ENCODE results near the gene PPP4R4.

The PPP4R4 gene

GRCh38 chr14:94321421-94322271 lies 147.5 kb downstream of the PPP4R4 start:
- no peaks in the 10 kb centered on the region for H3K27me3 ChIP-seq (ENCODE audit: insufficient read depth, poor library complexity, severe bottlenecking)
- no peak overlapping the region for H3K4me3 ChIP-seq (replicated peaks; ENCODE audit: insufficient read depth, low read length)
- TF ChIP-seq GABPA (IDR thresholded peaks at IDR 0.05; ENCODE audit: low read depth) (no peak), POLR2AphosphoS5 (IDR thresholded peaks at IDR 0.05; ENCODE audit: low read depth) (no peak), CTCF (IDR thresholded peaks at IDR 0.05; ENCODE audit: insufficient read depth, low read length) (no peak), SPI1 (IDR thresholded peaks at IDR 0.05; ENCODE audit: borderline replicate concordance, low read depth) (no peak), REST (IDR thresholded peaks at IDR 0.05; ENCODE audit: insufficient replicate concordance, low read depth) (no peak)
- no peak for DNase-seq (ENCODE audit: low read depth in 1 of 2, low spot score in 1 of 2)
- no peak overlapping the region for H3K27ac ChIP-seq (replicated peaks)

DNA sequence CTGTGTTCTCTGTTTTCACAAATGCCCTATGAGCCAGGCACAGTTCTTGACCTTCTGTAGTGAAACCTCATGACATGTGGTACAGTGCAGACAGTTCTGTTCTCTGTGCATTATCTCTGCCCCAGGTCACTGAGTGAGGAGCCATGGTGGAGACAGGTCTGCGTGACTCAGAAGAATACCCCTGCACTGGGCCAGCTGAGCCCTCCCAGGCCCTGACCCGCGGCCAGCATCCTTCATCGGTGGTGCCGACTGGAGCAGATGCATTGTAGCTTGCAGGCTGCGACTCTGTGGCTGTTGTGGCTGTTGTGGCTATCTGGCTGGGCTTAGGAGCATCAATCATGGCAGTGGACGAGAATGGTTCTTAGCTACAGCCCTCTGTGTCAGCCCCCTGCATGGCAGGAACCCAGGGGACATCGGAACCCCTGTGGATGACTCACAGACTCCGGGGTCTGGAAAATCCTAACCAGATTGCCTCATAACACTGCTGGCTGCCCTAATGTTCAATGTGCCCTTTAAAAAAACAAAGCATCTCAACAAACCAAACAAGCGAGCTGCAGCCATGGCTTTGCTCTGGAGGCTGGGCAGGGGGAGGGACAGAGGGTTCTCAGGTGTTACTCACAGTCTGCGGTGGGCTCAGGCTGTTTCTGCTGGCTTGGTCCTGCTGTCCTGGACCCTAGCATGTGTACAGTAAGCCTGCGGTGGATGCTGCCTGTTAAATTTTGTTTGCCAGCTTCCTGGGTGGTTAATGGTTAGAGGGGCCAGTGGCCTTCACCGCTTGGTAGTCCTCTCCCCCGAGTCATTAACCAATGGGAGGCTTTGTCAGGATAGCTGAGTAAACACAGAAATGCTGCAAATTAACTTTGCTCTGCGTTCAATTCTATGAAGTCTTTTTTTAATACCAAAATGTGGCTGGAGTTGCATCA lies 148.8 kb downstream of the PPP4R4 start, which contains the start of gene SERPINA6:
SERPINA6 (minus strand) TSS at position 689 of the 923 bp plus-strand sequence. CDS start 8,688 bp downstream, outside the sequence.
- DNase-seq (ENCODE audit: low read depth in 1 of 2, low spot score in 1 of 2): no peak
- no peaks in the 10 kb centered on the region for H3K27me3 ChIP-seq (ENCODE audit: insufficient read depth, poor library complexity, severe bottlenecking)
- no peak for TF ChIP-seq SPI1 (IDR thresholded peaks at IDR 0.05; ENCODE audit: borderline replicate concordance, low read depth)
- no peak for TF ChIP-seq GABPA (IDR thresholded peaks at IDR 0.05; ENCODE audit: low read depth)
- no peak for TF ChIP-seq POLR2AphosphoS5 (IDR thresholded peaks at IDR 0.05; ENCODE audit: low read depth)
- TF ChIP-seq CTCF (IDR thresholded peaks at IDR 0.05; ENCODE audit: insufficient read depth, low read length): no peak
- TF ChIP-seq REST (IDR thresholded peaks at IDR 0.05; ENCODE audit: insufficient replicate concordance, low read depth): no peak
- no peak within 1 kb of the TSS for H3K4me3 ChIP-seq (replicated peaks; ENCODE audit: insufficient read depth, low read length)
- no peak within 1 kb of the TSS for H3K27ac ChIP-seq (replicated peaks)

- H3K4me3 ChIP-seq (replicated peaks; ENCODE audit: insufficient read depth, low read length): no peak overlapping the region
- no peak for TF ChIP-seq SPI1 (IDR thresholded peaks at IDR 0.05; ENCODE audit: borderline replicate concordance, low read depth)
- TF ChIP-seq POLR2AphosphoS5 (IDR thresholded peaks at IDR 0.05; ENCODE audit: low read depth): no peak
- H3K27ac ChIP-seq (replicated peaks): no peak overlapping the region
- peaks cover 2% of the 10 kb centered on the region for H3K27me3 ChIP-seq (ENCODE audit: insufficient read depth, poor library complexity, severe bottlenecking)
- DNase-seq (ENCODE audit: low read depth in 1 of 2, low spot score in 1 of 2): no peak
Observed at GRCh38 chr14:94328196-94328595, 154.1 kb downstream of the PPP4R4 start.

All from HL-60 (cell line).